Putamen (tissue), 1 donor: ENCODE measurements around the gene PRR5.

ENCODE experiments used
- DNase-seq: peaks from one replicate; pipeline ENCODE4 v3.0.0-alpha.2; 2016; ENCODE audit warnings: low spot score

Gene PRR5

DNA sequence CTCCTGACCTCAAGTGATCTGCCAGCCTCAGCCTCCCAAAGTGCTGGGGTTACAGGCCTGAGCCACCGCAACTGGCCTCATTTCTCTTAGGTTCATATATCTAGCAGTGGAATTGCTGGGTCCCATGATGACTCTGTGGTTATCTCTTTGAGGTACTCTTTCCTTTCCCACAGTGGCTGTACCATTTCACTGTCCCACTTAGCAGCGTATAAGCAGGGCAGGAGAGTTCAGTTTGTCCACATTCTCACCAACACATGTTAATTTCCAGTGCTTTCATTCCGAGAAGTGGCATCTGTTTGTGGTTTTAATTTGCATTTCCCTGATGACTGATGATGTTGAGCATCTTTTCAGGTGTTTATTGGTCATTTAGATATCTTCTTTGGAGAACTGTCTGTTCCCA, 16.4 kb downstream of the PRR5 start:
- DNase-seq = no peak

DNA sequence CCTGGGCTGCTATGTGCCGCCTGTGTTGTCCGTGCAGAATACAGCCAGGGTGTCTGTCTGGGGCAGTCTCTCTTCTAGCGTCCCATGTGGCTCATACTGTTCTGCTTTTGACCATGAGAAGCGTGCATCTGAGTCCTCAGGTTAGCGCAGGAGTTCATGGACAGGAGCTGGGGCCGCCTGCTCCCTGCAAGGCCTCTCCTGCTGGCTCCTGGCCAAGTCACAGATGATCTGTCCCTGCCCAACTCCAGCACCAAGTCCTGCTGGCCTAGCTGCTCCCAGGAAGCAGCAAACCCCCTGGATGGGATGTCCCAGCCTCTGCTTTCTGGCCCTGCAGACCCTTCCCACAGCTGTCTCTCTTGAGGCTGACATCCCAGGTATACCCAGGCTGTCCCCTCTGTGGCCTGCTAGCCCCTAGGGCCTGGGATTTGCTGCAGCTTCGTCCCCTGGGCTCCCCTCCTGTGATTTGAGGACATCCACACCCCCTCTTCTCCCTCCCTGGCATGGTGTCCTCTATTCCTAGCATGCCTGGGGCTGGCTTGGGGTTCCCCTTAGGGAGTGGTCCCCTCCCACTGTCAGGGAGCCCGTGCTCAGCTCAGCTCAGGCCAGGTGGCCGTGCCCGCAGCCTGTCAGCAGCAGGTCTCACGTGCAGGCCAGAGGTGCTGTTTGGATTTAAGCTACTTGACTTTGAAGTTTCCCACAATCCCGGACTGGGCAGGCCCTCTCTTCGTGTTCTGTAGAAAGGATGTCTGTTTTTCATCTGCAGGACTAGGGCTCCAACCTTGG, 17.8 kb downstream of the PRR5 start:
- DNase-seq = no peak

DNA sequence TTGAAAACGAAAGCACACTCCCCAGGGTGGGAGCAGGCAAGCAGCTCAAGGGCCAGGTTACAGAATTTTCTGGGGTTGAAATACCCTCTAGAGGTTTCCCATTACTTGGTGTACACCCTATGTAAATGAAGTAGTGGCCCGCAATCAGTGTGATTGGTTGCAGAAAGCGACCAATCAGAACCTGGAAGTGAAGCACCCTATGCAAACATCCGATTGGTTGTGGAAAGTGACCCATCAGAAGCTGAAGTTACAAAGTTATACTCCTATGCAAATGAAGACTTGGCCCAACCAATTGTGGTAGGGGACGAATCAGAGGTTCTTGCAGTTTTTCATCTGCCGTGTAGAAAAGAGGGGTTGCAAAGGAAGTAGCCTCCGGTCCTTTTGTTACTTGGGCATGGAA, 19.2 kb downstream of the PRR5 start:
- no peak for DNase-seq

DNA sequence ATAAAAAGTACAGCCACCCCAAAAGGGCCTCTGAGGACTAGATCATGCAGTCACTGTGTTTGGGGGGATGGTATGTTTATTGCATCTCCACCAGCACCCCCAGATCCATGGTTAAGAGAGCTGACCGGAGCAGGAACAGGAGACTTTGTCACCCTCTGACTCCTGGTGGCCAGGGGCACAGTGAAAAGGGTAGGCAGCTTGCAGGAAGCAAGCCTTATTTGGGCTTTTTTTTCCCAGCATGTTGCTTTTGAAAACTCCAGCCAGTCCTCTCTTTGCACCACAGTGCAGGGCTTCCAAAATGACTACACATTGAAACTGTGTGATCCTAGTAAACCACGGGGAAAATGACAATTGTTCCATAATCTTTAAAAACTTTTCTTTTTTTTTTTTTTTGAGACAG, 20.6 kb downstream of the PRR5 start:
- DNase-seq = no peak

DNA sequence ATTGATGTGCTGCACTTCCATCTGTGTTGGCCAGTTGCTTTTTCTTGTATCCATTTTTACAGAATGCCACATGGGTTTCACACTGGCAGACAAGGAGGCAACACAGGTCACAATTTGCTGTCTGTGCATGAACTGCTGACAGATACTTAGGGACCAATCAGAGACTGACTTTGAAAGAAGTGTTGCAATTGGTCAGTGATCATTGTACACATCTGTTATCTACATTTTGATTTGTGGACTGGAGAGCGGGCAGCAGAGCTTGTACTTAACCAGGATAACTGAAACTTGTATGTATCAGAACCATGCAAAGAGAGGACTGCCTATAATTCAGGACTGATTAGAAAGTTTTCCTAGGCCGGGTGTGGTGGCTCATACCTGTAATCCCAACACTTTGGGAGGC, 21.8 kb downstream of the PRR5 start:
- no peak for DNase-seq

DNA sequence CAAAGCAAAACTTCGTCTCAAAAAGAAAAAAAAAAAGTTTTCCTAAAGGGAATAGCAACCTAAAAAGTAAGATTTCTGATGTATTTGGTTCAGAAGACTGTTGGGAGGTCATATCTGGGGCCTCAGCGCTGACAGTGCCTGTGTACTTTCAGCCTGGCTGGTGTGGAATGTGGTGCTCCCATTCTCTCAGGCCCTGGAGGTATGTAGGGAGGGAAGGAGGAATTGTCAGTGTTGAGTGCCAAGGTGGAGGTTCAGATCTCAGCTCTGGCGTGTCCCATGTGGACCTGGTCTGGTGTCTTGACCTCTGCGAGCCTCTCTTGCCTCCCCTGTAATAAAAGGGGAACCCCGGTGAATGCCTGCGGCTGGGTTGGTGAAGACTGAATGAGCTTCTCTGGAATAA, 22.4 kb downstream of the PRR5 start:
- no peak for DNase-seq

DNA sequence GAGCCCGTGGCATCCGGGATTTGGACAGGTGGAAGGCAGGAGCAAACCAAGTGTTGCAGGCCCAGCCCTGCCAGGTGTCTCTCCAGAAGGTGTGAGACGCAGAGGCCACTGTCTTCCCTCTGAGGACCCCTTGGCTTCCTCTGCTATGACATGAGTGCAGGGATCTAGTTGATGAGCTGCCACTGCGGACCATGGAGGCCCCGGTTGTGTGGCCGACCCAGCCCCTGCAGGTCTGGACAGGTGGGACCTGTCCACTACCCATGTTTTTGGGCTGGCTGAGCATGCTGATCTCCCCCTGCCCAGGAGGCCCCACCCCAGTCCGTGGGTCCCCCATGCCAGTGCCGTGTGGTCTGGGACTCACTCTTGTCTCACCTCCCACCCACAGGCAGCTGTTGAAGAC, 22.9 kb downstream of the PRR5 start:
- no peak for DNase-seq

DNA sequence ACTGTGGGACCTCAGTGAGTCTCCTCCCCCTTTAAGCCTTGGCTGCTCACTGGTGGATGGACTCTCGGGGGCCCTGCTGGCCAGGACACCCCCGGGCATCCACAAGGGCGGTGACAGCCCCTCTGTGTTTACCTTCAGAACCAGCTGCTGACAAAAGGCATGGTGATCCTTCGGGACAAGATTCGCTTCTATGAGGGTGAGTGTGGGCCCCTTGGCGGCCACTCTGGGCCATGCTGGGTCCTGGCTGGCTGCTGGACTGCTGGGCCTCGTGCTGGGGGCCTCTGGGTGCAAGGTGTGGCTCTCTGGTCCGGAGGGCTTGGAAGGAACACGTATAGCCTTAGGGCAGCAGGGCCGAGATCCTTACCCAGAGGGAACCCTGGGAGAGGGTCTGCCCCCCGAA, 24.4 kb downstream of the PRR5 start:
- DNase-seq = no peak

DNA sequence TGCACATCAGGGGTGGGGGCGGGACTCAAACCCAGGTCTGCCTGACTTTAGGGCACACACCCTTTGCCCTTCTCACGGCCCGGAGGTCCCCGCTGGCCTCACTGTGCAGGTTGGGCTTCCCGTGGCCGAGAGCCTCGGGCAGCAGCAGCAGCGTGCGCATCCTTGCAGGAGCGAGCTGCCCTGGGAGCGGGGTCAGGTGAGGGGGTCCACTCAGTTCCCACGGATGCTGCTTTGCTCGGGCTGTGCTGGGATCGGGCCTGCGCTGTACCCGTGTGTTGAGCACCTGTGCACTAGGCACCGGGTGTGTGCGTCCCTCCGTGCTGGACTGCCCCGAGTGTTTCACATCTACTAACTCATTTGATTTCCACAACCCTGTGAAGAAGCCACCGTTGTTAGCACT, 25.1 kb downstream of the PRR5 start:
- DNase-seq = no peak

DNA sequence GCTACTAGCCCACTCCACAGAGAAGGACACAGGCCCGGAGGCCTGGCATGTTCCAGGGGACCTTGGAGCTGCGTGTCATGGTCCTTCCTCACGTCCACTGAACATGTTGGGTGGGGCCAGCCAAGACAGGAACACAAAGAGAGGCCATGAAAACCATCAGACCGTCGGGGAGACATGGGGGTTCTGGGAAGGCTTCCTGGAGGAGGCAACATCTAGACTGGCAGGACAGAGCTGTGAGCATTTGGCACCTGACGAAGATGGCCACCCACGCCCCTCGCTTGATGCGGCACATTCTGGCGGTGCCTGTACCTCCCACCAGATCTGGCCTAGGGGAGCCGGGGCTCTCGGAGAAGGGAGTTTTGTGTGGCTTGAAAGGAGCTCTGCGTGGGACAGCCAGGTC, 25.7 kb downstream of the PRR5 start:
- DNase-seq = no peak

DNA sequence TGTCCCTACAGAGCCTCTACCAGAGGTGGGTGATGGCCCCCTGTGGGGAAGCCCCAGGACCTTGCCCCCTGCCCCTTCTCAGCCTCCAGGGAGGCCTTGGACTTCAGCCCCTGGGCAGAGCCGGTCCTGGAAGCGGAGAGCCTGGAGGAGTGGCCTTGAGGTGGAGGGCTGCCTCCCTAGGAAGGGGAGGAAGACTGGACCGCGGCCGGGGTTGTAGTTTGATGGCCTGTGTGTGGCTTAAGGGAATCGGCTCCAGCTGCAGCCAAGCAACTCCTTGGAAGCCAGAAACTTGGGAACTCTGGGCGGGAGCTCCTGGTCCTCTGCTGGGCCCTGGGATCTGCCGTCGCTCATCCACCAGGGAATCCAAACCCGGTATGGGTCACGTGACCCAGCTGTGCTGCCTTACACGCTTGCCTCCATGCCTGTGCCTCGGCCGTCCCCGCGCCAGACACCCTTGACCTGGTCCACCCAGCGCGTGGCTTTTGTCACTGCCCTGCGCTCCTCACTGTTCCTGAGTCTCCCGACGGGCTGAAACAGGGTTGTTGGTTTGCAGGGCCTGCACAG, 26.8 kb downstream of the PRR5 start:
- DNase-seq = no peak

DNA sequence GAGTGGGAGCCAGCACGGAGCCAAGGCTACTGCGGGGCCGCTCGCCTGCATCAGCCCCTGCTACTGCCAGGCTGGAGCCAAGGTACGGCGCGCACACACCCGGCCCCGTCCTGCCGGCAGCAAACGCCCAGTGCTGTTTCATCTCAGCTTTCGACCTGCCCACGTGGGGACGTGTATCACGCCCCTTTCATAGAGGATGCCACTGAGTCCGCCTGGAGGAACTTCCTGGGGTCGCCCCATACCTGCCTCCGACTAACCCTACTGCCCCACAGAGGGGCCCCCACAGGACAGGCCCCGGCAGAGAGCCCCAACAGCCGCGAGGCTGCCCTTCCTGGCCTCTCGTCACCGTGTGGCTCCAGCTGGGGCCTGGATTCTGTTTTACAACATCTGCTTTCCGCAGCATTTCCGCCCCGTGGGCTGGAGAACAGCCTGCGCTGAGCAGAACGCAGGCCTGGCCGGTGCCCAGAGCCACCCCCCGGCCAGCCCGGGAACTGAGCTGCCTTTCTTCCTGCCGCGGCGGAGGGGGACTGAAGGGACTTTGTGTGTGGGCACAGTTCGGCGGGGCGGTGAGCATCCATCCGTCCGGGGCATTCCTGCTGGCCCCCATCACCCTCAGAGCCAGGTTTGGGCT, 27.5 kb downstream of the PRR5 start:
- DNase-seq = peak; percentile 65

DNA sequence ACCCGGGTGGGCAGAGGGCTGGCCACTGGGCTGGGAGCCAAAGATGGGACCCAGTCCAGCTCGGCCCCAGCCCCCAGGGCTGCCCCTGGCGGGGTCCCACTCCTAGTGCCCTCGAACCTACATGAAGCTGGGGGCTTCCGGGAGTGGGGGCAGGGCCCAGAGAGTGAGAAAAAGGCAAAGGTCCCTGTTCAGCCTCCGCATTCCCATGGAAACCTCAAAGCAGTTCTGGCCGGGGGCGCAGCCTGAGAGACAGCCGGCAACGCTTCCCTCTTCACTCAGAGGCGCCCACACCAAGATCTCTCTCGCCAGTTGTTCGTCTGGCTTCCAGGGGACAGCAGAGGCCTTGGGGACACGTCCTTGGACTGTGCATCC, 28.0 kb downstream of the PRR5 start:
- no peak for DNase-seq

DNA sequence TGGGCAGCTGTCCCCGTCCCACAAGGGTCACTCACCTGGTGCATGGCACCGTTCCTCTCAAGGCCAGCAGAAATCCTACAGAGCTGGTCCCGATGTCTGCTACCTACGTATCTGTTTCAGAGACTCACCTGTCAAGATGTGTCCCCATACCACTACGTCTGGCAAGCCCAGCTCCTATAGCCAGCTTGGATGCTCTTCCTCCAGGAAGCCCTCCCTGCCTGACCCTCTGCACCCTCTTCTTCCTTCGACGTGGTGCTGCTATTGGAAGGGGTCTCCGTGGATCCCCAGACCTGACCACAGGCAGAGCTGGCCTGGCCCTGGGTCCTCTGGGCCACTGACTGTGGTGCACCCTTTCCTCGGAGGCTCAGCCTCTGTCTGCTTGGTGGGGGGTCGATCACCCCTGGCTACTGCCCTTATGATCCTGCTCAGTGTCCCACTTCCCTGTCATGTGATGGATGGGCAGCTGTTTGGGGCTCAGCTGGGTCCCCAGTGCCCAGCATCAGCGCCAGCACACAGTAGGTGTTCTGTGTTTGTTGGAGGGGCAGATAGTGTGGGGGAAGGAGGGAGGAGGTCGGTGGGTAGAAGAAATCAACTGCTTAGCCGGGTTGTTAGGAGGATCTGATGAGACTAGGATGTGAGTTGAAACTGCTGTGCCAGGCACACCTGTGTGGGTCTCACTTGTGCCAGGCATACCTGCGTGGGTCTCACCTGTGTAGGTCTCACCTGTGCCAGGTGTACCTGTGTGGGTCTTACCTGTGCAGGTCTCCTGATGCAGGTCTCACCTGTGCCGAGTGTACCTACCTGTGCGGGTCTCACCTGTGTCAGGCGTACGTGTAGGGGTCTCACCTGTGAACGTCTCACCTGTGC, 28.7 kb downstream of the PRR5 start:
- no peak for DNase-seq

DNA sequence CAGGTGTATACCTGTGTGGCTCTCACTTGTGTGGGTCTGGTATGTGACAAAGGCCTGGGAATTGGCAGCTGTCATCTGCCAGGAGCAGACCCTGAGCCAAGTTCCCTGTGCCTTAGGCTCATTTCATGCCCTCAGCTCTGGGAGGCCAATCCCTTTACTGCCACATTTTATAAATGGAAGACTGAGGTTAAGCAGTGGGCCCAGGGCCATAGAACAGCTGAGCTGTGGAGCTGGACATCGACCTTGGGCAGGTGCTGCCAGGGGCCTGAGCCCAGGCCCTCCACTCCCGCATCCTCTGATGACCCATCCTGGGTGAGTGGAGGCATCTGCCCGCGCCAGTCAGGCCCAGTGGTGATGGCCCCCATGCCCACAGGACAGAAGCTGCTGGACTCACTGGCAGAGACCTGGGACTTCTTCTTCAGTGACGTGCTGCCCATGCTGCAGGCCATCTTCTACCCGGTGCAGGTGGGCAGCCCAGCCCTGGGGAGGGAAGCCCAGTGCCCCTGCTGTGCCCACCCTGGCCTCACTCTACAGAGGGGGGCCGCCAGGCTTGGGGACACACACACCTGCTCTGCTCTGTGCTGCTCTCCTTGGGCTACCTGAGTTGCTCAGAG, 29.5 kb downstream of the PRR5 start:
- no peak for DNase-seq

DNA sequence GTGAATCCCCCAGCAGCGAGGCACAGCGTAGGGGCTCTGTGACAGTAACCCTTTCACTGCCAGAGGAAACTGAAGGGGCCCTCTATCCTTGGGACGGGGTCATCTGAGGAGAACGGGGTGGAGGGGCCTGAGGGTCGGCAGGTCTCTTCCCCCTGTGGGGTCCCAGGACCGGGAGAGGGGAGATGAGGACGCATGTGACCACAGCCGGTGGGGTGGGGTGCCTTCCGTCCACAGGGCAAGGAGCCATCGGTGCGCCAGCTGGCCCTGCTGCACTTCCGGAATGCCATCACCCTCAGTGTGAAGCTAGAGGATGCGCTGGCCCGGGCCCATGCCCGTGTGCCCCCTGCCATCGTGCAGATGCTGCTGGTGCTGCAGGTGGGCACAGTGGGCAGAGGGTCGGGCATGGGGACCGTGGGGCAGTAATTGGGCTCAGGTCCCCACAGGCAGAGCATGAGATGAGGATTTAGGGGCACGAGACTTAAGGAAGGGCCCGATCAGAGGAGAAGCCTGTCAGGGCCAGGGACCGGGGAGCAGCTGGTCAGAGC, 30.1 kb downstream of the PRR5 start:
- no peak for DNase-seq

DNA sequence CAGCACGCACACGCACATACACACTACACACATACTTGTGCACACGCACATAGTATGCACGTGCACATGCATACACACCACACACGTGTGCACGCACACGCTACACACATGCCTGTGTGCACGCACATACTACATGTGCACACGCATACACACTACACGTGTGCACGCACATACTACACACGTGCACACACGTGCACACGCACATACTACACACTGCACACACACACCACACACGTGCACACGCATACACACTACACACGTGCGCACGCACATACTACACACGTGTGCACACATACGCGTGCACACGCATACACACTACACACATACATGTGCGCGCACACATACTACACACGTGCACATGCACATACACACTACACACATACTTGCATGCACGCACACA, 30.7 kb downstream of the PRR5 start:
- DNase-seq = no peak

DNA sequence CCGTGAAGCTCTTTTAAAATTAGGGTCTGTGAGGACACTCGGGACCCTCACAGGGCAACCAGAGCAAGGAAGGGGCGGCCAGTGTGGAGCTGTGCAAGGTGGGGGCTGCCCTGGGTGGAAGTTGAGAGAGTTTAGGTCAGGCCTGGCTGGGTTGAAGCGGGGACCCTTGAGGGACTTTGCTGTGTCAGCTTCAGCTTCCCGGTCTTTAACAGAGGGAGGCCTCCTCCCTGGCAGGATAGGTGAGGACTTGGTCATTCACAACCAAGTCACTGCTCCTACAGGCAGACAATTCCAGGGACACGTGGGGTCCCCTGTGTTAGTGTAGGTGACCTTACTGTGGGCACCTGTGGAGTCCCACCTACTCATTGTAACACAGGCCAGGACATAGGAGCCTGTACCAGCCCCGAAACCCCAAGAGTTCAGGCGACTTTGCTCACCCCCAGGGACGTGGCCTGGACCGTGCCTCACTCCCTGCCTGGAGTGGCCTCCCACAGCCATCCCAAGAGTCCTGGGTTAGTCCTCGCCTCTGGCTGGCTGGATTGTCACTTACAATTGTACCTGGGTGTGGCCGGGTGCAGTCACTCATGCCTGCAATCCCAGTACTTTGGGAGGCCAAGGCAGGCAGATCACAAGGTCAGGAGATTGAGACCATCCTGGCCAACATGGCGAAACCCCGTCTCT, 31.6 kb downstream of the PRR5 start:
- no peak for DNase-seq

DNA sequence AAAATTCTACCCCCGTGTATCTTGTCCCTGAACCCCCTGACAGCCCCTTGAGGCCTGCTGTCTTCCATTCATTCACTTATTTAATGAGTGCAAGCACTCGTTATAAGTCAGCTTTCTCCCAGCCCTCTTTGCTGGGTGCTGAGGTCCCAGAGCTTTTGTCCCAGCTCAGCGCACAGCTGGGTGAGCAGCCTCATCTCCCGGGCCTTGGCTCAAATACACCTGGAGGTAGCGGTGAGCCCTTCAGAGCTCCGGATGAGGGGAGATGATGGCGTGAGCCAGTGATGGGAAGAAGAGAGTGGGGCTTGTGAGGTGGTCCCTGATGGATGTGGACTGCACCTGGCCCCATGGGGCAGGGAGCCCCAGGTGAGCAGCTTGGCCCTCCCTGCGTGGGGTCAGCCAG, 32.3 kb downstream of the PRR5 start:
- no peak for DNase-seq

DNA sequence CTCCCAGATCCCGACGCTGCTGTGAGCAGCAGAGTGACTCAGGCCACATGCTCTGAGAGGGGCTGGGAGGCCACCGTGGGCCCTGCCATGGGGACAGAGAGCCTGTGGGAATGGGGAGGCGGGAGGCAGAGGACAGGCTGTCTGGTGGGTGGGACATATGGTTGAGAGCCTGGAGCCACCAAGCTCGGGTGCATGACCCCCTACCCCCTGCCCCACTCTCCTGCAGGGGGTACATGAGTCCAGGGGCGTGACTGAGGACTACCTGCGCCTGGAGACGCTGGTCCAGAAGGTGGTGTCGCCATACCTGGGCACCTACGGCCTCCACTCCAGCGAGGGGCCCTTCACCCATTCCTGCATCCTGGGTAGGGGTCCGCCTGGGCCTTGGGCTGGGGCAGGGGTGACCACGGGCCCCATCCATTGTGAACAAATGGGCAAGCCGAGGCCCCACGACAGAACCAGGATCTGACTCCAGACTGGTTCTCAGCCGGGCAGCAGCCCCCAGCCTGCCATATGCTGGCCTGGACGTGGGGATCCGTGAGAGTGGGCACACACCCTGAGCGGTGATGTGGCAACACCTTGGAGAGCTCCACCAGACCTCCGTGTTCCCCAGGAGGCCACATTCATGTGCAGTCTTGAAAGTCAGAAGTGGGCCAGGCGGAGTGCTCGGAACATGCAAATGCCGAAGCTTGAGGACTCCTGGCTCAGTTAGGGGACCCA, 33.0 kb downstream of the PRR5 start:
- no peak for DNase-seq
